NCI-H748 treated with DMSO at 0.1 percent for 48 hours (cell line): Measurements from ENCODE around the gene BNC2.

ENCODE experiments used
- DNase-seq: peaks from one replicate; lab custom pipeline; 2025; lab: John Stamatoyannopoulos, UW

BNC2 gene

GRCh38 chr9:16763946-16764345 lies 106.5 kb downstream of the BNC2 start:
- no peak for DNase-seq

GRCh38 chr9:16755467-16756160 lies 114.9 kb downstream of the BNC2 start:
- no peak for DNase-seq

DNA sequence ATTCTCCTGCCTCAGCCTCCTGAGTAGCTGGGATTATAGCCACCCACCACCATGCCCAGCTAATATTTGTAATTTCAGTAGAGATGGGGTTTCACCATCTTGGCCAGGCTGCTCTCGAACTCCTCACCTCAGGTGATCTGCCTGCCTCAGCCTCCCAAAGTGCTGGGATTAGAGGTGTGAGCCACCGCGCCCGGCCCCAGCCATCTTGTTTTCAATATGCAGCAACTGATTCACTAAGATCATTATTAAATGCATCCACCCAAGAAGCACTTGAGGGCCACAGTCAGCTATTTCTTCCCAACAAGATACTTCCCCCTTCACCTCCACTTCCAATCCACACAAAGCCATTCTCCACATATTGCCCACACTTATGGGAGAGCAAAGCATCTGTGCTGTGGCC lies 115.8 kb downstream of the BNC2 start:
- DNase-seq = no peak

- DNase-seq = no peak
These were observed 117.2 kb downstream of the BNC2 start for GRCh38 chr9:16753256-16753655.

DNA sequence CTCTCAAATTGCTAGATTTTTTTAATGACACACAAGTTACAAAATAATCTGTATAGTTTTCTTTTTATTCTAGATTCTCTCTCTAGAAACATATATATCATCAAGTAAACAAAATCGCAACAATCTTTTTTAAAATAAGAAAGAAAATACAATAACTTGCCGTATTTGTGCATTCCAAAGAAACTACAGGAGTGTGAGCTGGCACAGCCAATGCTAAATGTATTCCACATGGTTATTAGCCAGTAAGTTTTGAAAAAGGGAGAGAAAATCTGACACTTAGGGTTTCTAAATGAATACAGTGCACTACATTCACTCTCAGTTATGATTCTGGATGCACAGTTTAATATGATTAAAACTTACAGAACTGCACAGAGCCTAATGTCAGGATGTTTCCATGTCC lies 117.9 kb downstream of the BNC2 start:
- DNase-seq = no peak

DNA sequence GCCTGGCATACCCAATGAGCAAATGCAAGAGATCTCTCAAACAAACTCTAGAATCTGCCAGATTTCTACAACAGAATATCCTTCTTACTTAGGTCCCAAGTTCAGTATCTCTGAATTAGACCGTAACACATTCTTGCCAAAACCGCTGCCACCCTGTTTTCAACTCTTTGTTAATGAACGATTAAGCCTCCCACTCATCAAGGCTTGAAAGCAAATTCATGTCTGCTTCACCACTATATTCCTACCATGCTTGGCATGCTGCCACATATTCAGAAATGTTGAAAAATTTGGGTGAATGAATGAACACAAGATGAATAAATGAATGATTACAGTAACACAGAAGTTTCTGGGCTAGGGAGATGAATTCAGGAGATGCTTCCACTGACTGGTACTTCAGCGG lies 119.9 kb downstream of the BNC2 start:
- DNase-seq = no peak

DNA sequence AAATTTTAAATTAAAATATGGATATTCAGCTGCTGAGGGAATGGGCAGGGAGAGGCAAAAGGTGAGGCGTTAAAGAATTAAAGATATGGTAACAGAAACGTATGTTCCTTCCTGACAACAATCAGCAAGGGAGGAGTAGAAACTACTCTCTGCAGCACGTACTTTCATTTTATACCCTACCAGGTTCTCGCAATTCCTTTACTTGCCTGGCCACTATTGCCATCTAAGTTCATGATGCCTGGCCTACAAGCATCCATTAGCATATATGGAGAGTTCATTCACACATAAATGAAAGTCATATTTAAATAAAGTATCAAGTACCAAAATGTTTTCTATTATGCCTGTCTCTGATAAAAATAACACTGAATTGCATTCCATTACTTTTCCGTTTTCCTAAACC lies 125.1 kb downstream of the BNC2 start:
- DNase-seq = no peak

DNA sequence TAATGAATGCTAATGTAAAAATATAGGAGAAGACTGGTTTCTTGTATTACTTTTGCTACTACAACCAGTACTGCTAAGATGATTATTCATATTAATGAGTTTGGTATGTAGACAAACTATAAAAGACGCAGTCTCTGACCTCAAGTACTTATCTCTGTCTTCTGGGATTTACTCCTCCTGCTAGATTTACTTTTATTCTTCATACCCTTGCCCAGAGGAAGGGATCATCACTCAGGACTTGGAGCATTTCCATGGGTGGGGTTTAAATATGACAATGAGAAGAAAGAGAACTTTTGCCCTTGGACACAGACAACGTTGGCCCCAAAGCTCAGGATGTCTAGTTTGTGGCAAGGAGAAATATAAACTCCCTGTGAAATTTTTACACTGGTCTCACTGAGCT lies 126.1 kb downstream of the BNC2 start:
- DNase-seq = no peak

GRCh38 chr9:16743375-16743774 lies 127.1 kb downstream of the BNC2 start:
- no peak for DNase-seq

GRCh38 chr9:16735001-16735400 lies 135.5 kb downstream of the BNC2 start:
- no peak for DNase-seq

- DNase-seq = no peak
These were observed 137.9 kb downstream of the BNC2 start for GRCh38 chr9:16732546-16732945.

- DNase-seq = no peak
These were observed 140.3 kb downstream of the BNC2 start for GRCh38 chr9:16730162-16730561.

GRCh38 chr9:16729651-16730050 lies 140.8 kb downstream of the BNC2 start:
- peak; percentile 90 for DNase-seq

- DNase-seq = no peak
These were observed 142.3 kb downstream of the BNC2 start for GRCh38 chr9:16728137-16728508.

GRCh38 chr9:16727452-16728136 lies 142.9 kb downstream of the BNC2 start:
- no peak for DNase-seq

DNA sequence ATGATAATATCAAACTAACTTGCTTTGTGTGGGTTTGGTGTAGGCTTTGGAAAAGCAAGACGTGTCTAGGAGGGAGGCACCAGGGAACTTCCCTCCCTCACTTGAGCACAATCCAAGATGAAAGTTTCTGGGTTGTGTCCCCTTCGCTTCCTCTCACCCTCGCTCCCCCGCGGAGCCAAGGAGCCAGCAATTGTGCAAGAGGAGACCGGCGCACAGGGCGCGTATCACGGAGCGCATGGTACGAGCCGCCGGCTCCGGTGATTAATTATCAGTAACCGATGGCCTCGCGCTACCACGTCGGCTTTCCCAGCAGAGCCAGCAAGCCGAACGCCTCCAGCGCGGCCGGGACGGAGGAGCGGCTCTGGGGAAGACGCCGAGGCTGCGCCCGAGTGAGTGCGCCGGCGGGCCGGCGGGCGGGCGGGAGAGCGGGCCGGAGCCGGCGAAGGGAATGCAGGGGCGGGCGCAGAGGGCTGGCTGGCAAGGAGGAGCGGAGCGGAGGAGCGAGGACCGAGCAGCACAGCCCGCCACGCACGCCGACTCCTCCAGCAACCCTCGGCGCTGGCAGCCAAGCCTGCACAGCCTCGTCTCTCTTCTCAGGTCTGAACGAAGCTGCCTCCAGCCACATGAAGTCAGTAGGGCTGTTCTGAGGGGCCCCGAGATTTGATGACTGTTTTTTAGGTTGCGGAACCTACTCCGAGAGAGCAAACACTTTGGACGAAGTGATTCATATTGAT lies 143.6 kb downstream of the BNC2 start:
- DNase-seq = peak; percentile 37

- no peak for DNase-seq
These were observed 144.4 kb downstream of the BNC2 start for GRCh38 chr9:16726029-16726428.

DNA sequence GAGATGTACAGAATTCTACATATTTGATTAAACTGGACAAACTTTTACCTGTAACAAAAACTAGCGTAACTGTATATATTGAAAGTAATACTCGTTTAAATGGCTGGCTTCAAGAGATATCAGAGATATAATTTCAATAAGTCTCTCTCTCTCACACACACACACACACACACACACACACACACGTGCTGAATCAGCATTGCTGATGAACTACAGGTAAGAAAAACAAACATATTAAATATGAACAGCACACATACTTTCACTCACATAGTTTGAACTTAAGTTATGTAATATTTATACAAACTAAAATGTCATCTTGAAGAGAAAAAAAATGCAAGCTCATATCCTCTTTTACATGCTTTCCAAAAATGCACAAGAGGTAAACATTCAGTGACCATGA lies 145.4 kb downstream of the BNC2 start:
- no peak for DNase-seq

DNA sequence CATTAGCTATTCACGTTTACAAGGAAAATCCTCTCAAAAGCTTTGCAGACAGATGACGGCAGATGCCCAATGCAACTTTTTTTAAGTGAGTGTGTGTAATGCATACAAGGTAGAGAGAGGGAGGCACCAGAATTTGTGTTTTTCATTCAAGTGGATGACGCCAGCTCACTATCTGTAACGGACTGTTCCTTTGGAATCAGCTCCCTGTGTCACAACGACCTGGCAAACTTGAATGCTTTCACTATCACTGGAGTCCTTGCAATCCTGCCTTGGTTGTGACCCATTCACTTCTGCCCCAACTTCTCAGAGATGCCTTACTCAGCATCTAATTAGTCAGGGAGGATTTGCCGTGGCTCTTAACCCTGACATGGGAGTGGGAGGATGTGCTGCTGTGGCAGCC lies 148.5 kb downstream of the BNC2 start:
- DNase-seq = no peak

- DNase-seq = no peak
These were observed 150.1 kb downstream of the BNC2 start for GRCh38 chr9:16720386-16720785.

DNA sequence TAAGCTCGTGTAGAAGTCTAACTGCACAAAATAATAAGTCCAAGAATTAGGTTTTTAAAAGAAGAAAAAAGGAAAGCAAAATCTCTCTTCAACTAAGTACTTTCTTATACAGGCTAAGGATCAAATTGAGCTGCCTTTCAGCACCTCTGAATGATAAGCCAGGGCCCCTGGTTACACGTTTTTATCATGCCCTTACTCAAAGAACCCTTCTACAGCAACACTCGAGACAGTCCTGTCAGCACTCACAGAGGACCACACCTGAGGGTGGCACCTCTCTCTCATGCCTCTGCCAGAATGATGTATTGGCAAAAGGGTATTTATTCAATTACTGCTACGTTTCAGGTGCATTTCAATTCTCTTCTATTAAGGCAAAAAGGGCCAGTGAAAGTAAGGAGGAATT lies 150.5 kb downstream of the BNC2 start:
- no peak for DNase-seq

DNA sequence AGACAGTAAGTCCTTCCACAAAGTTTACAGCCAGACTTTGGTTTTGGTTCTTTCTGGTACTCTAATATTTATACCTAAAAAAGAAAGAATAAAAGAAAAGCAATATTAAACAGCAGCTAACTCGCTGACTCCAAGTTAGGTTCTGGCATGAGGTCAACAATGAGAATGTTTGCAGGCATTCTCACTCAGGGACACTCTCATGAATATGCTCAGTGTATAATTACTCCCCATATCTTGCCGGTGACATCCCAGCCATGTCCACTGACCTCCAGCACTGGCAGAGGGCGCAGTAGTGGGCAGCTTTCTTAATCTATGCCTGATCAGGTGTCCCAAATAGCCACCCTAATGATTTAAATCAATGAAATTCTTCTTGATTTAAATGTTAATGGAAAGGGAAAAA lies 151.5 kb downstream of the BNC2 start:
- no peak for DNase-seq

DNA sequence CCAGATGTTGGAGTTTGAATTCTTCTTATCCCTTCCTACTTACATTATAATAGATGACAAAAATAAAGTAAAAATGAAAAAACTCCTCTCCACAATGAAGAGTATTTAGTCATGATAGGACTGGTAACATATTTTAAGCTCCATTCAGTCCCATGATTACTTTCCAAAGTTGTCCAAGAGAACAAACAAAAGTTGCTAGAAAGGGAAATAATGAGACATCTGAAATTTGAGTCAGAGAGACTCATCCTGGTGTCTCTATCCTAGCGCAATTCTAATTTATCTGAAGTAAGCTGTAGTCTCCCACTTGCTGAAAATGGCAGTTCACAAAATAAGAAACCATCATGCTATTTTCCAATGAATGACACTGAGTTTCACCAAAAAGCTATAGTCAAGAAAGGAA lies 152.2 kb downstream of the BNC2 start:
- no peak for DNase-seq
